IMR-90 (cell line): Measurements from ENCODE around the gene RUNX2. TPM values are rescaled to one million over a fixed set of nuclear protein-coding genes. Genes with fewer than 3 reads are reported as not detected.

Experiments
- ATAC-seq: fragments of 200-7000 bp; cut with Tn5 transposase; 2 replicates; pipeline ENCODE4 v1.9.1; 2020; ENCODE audit warnings: low read depth, mild to moderate bottlenecking, moderate library complexity
- BruUV-seq: library from RNA; stranded (reverse); fragments of 400-500 nt; replicated peaks from 2 replicates; lab custom pipeline; 2021; lab: Mats Ljungman, UMichigan
- CTCF ChIA-PET: fragments of 300-600 bp; formaldehyde crosslinking; extraction: SDS; loops from one replicate; lab custom pipeline; 2021; ENCODE audit warnings: antibody characterized with exemption; lab: Yijun Ruan, JAX
- POLR2A ChIA-PET: fragments of 300-600 bp; sonication (Branson Sonifier 250); formaldehyde crosslinking; loops from one replicate; lab custom pipeline; 2022; ENCODE audit warnings: antibody characterized with exemption; ENCODE audit not compliant: unreplicated experiment; lab: Charles Lee
- DNase-seq: peaks from one replicate; pipeline ENCODE4 v3.0.0; 2013
- H2AFZ ChIP-seq: replicated peaks from 2 replicates; pipeline ENCODE3; 2013; ENCODE audit warnings: low read length, mild to moderate bottlenecking; ENCODE audit not compliant: poor library complexity
- H2AK5ac ChIP-seq: 2 replicates; pipeline ENCODE4 v1.6.1; 2013; ENCODE audit warnings: low read depth, low read length, inconsistent platforms
- H2AK9ac ChIP-seq: replicated peaks from 2 replicates; pipeline ENCODE3; 2013; ENCODE audit warnings: mild to moderate bottlenecking, low read depth, low read length, moderate library complexity; ENCODE audit not compliant: poor library complexity
- H2BK120ac ChIP-seq: 2 replicates; pipeline ENCODE4 v1.6.1; 2013; ENCODE audit warnings: low read depth, low read length, inconsistent platforms
- H2BK15ac ChIP-seq: 3 replicates; pipeline ENCODE4 v1.6.1; 2013; ENCODE audit warnings: low read depth, low read length, inconsistent platforms
- H2BK20ac ChIP-seq: 2 replicates; pipeline ENCODE4 v1.6.1; 2013; ENCODE audit warnings: low read depth, mild to moderate bottlenecking, inconsistent platforms, low read length, moderate library complexity
- H2BK5ac ChIP-seq: 2 replicates; pipeline ENCODE4 v1.6.1; 2013; ENCODE audit warnings: mild to moderate bottlenecking, low read depth, low read length, inconsistent platforms; ENCODE audit not compliant: poor library complexity, severe bottlenecking
- H3K14ac ChIP-seq: replicated peaks from 2 replicates; pipeline ENCODE4 v1.6.1; 2013; ENCODE audit warnings: low read depth, low read length, inconsistent platforms
- H3K18ac ChIP-seq: 2 replicates; pipeline ENCODE4 v1.6.1; 2013; ENCODE audit warnings: low read depth, low read length, control low read depth
- H3K23ac ChIP-seq: 2 replicates; pipeline ENCODE4 v1.6.1; 2013; ENCODE audit warnings: low read depth, low read length, inconsistent platforms
- H3K27ac ChIP-seq: 2 replicates; pipeline ENCODE4 v1.5.1; 2013; ENCODE audit warnings: mild to moderate bottlenecking, control low read depth, low read length; ENCODE audit not compliant: insufficient read depth
- H3K27me3 ChIP-seq: 2 replicates; pipeline ENCODE4 v1.6.1; 2013; ENCODE audit warnings: low read length; ENCODE audit not compliant: control insufficient read depth, insufficient read depth
- H3K36me3 ChIP-seq: 2 replicates; pipeline ENCODE4 v1.6.1; 2013; ENCODE audit warnings: low read length, mixed read lengths; ENCODE audit not compliant: control insufficient read depth, insufficient read depth
- H3K4ac ChIP-seq: 2 replicates; pipeline ENCODE4 v1.6.1; 2013; ENCODE audit warnings: low read depth, low read length, inconsistent platforms
- H3K4me1 ChIP-seq: 2 replicates; pipeline ENCODE4 v1.6.1; 2013; ENCODE audit warnings: low read length, mixed read lengths; ENCODE audit not compliant: control insufficient read depth, insufficient read depth
- H3K4me2 ChIP-seq: 2 replicates; pipeline ENCODE4 v1.6.1; 2013; ENCODE audit warnings: low read depth, mild to moderate bottlenecking, control low read depth, low read length, moderate library complexity
- H3K4me3 ChIP-seq: 2 replicates; pipeline ENCODE4 v1.5.1; 2013; ENCODE audit warnings: low read depth, mild to moderate bottlenecking, control low read depth, low read length, moderate library complexity; ENCODE audit not compliant: insufficient read depth
- H3K56ac ChIP-seq: 2 replicates; pipeline ENCODE4 v1.6.1; 2013; ENCODE audit warnings: low read length, inconsistent platforms; ENCODE audit not compliant: insufficient read depth; ENCODE audit errors: extremely low read depth
- H3K79me1 ChIP-seq, 2 experiments: 2 replicates each; pipeline ENCODE4 v1.6.1; 2013; ENCODE audit warnings: low read length in 2 of 2, inconsistent platforms in 1 of 2, low read depth in 1 of 2
- H3K9ac ChIP-seq: 2 replicates; pipeline ENCODE4 v1.6.1; 2013; ENCODE audit warnings: low read depth, low read length, control low read depth
- H3K9me1 ChIP-seq: 2 replicates; pipeline ENCODE4 v1.6.1; 2013; ENCODE audit warnings: low read length, inconsistent platforms; ENCODE audit not compliant: insufficient read depth
- H3K9me3 ChIP-seq: 2 replicates; pipeline ENCODE4 v1.6.1; 2013; ENCODE audit warnings: low read length; ENCODE audit not compliant: control insufficient read depth, insufficient read depth
- H4K20me1 ChIP-seq: 2 replicates; pipeline ENCODE4 v1.6.1; 2013; ENCODE audit warnings: low read length, inconsistent platforms; ENCODE audit not compliant: insufficient read depth
- H4K5ac ChIP-seq: 2 replicates; pipeline ENCODE4 v1.6.1; 2013; ENCODE audit warnings: mild to moderate bottlenecking, low read depth, low read length, control low read depth
- H4K8ac ChIP-seq, 2 experiments: 2 replicates each; pipeline ENCODE4 v1.6.1; 2013; ENCODE audit warnings: low read depth in 2 of 2, low read length in 2 of 2, control low read depth in 1 of 2, inconsistent platforms in 1 of 2
- H4K91ac ChIP-seq: 2 replicates; pipeline ENCODE4 v1.6.1; 2013; ENCODE audit warnings: low read depth, low read length, inconsistent platforms; ENCODE audit not compliant: insufficient read depth
- CEBPB ChIP-seq: IDR thresholded peaks from 2 replicates; pipeline ENCODE4 v1.6.1; 2012; ENCODE audit warnings: low read depth, low read length, improper control_type of control experiment
- FOS ChIP-seq: fragments of 150-350 bp; IDR thresholded peaks from 2 replicates; pipeline ENCODE4 v1.6.1; 2016; ENCODE audit warnings: low read depth, low read length
- MAFK ChIP-seq: IDR thresholded peaks from 2 replicates; pipeline ENCODE4 v1.6.1; 2012; ENCODE audit warnings: low read depth, low read length, improper control_type of control experiment
- MAZ ChIP-seq: IDR thresholded peaks from 2 replicates; pipeline ENCODE4 v1.6.1; 2012; ENCODE audit warnings: low read depth, mild to moderate bottlenecking, low read length, improper control_type of control experiment, moderate library complexity, borderline replicate concordance
- NFE2L2 ChIP-seq: fragments of 150-350 bp; IDR thresholded peaks from 2 replicates; pipeline ENCODE4 v1.6.1; 2016; ENCODE audit warnings: low read depth, mild to moderate bottlenecking, low read length
- POLR2A ChIP-seq: IDR thresholded peaks from 2 replicates; pipeline ENCODE4 v1.6.1; 2012; ENCODE audit warnings: mild to moderate bottlenecking, low read depth, low read length
- RAD21 ChIP-seq: IDR thresholded peaks from 2 replicates; pipeline ENCODE4 v1.6.1; 2012; ENCODE audit warnings: low read length, improper control_type of control experiment
- RFX5 ChIP-seq: IDR thresholded peaks from 2 replicates; pipeline ENCODE4 v1.8.0; 2012; ENCODE audit warnings: low read depth, mild to moderate bottlenecking, low read length, moderate library complexity
- SMC3 ChIP-seq: fragments of 150-350 bp; IDR thresholded peaks from 2 replicates; pipeline ENCODE4 v1.6.1; 2016; ENCODE audit warnings: low read depth, mild to moderate bottlenecking, antibody characterized with exemption, low read length, moderate library complexity
- WGBS, 2 experiments: methylation state at CpG; one replicate each; pipeline versions ENCODE4 v1.1.5 to v1.1.7; 2013; ENCODE audit warnings: missing lambda C conversion rate in 2 of 2; ENCODE audit not compliant: insufficient read length in 1 of 2; ENCODE audit errors: extremely low coverage in 2 of 2; 5-methylcytosine and 5-hydroxymethylcytosine counted together
- dilution Hi-C: fragments of 300-500 bp; cut with HindIII; formaldehyde crosslinking; loops from one replicate; pipeline ENCODE4 v1.14.3; 2018; ENCODE audit warnings: low sequenced_read_pairs; ENCODE audit not compliant: unreplicated experiment
- in situ Hi-C: fragments of 300-500 bp; cut with MboI; formaldehyde crosslinking; loops from 3 replicates; pipeline ENCODE4 v1.14.3; 2019; ENCODE audit warnings: low sequenced_read_pairs, inconsistent platforms, mixed read lengths
- intact Hi-C: fragments of 100-400 bp; cut with micrococcal nuclease; formaldehyde crosslinking; loops from 2 replicates; pipeline ENCODE4 v1.10.0; 2022
- polyA plus RNA-seq, 3 experiments: library from polyadenylated mRNA; depleted of rRNA; stranded (reverse); fragments of >200 nt; gene quantifications; 2 replicates each; pipeline ENCODE4 v1.2.3, GENCODE V29; 2012; ENCODE audit warnings: low replicate concordance in 1 of 3
- total RNA-seq: library from RNA; depleted of rRNA; stranded (reverse); fragments of >200 nt; gene quantifications from 2 replicates; pipeline ENCODE4 v1.2.3, GENCODE V29; 2012

RUNX2 gene
- total and polyA plus RNA-seq, 2 of the 4 experiments (the other 2 are of a cell fraction) = 2.3 to 4.7 TPM

GRCh38 chr6:45587229-45588060, 259.3 kb downstream of the RUNX2 start:
- H2AFZ ChIP-seq = no peak overlapping the region
- intact Hi-C loops (no loop called here), in situ Hi-C loops (no loop called here), dilution Hi-C loops (no loop called here)
- no peaks in the 10 kb centered on the region for H3K36me3 ChIP-seq
- H3K4me1 ChIP-seq = peaks cover 11% of the 10 kb centered on the region
- 40% methylated on average over 1 of the region's 5 CpGs; no CpG with 5 or more reads in 1 of the 2 experiments for WGBS, 2 experiments
- DNase-seq (no peak), ATAC-seq (no peak)
- no peaks in the 10 kb centered on the region for H3K79me1 ChIP-seq
- H4K20me1 ChIP-seq = no peaks in the 10 kb centered on the region
- H3K9ac ChIP-seq = no peak overlapping the region
- no peak overlapping the region for H2AK5ac ChIP-seq
- no peak overlapping the region for H4K8ac ChIP-seq
- no peak overlapping the region for H3K4me2 ChIP-seq
- no peak overlapping the region for H2AK9ac ChIP-seq
- no peak overlapping the region for H2BK15ac ChIP-seq
- no peaks in the 10 kb centered on the region for H3K27me3 ChIP-seq
- no peak overlapping the region for H3K18ac ChIP-seq
- no peak overlapping the region for H4K91ac ChIP-seq
- no peaks in the 10 kb centered on the region for H3K9me3 ChIP-seq
- no peak overlapping the region for H2BK5ac ChIP-seq
- H2BK120ac ChIP-seq = no peak overlapping the region
- CTCF ChIA-PET = no interaction called here
- no peak overlapping the region for H3K4ac ChIP-seq
- POLR2A ChIA-PET = no interaction called here
- no peak overlapping the region for H3K56ac ChIP-seq
- no peak overlapping the region for H3K27ac ChIP-seq
- H2BK20ac ChIP-seq = no peak overlapping the region
- H3K23ac ChIP-seq = no peak overlapping the region
- no peak for TF ChIP-seq MAZ
- TF ChIP-seq POLR2A = no peak
- TF ChIP-seq NFE2L2 = no peak
- no peak for TF ChIP-seq RFX5
- TF ChIP-seq CEBPB = no peak
- TF ChIP-seq FOS = no peak
- TF ChIP-seq MAFK = no peak
- TF ChIP-seq SMC3 = no peak
- TF ChIP-seq RAD21 = no peak
- no peak overlapping the region for H3K14ac ChIP-seq
- no peak overlapping the region for H4K5ac ChIP-seq
- no TSS peak for BruUV-seq
- H3K4me3 ChIP-seq = no peak overlapping the region
- peaks cover 7% of the 10 kb centered on the region for H3K9me1 ChIP-seq
